ENCODE measurements around the gene POLR2E.
"Not testable (repeated sequence)": the region's sequence is repeated elsewhere in the genome, so short reads cannot be mapped to it uniquely, and the experiment has no call there.

The POLR2E gene

DNA sequence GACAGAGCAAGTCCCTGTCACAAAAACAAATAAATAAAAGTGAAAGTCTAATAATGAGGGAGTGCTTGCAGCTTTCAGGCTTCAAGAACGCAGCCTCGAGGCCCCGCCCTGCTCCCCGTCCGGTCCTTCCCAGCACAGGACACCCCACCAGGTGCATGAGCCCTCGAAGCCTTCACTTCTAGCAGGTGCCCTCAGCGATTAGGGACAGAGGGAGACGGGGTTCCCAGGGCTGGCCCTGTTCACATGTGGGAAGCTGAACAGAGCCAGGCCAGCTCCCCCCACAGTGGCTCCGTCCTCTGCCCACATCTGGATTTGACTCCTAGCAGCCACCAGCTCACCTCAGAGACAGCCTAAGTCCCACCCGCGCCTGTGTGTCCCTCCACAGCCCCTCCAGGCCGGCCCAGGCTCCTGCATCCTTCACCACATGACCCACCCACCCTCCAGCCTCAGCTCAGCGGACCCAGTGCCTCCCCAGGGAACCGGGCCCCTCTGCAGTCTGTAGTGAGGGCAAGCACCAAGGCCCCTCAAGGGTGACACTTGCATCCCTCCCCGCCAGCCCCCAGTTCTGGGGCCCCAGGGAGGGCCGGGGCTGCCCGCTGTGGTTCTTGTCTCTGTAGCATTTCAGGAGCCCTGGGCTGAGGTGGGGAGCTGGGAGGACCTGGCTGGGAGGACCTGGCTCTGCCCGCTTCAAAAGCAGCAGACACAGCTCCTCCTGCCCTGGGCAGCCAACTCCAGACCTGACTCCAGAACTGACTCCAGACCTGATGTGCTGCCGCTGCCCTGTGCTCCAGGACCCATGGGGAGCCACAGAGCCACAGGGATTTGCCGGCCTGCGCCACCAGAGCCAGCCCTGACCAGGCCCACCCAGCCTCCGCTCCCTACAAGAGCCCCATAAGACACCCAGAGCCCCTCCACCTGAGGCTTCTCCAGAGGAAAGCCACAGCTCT is 35.9 kb upstream of the POLR2E start:
- no peak for TF ChIP-seq EZH2 (IDR thresholded peaks at IDR 0.05)
- TF ChIP-seq POLR2AphosphoS5 (IDR thresholded peaks at IDR 0.05; ENCODE audit: borderline replicate concordance, low read depth, low read length) = no peak
- no peak for TF ChIP-seq FOXP2 (optimal IDR thresholded peaks at IDR 0.05; ENCODE audit: control extremely low read depth, extremely low read length, insufficient read depth)
- no peaks in the 10 kb centered on the region for H3K9me3 ChIP-seq (ENCODE audit: low read depth, low read length)
- no peak overlapping the region for H3K9ac ChIP-seq (ENCODE audit: insufficient read length)
- no peak for DNase-seq (ENCODE audit: low read depth, low spot score)
- no peak overlapping the region for H3K27ac ChIP-seq
- no peaks in the 10 kb centered on the region; the same call in 1 of the 2 replicates for H3K36me3 ChIP-seq (ENCODE audit: insufficient read depth, low read length)
- no peak overlapping the region for H3K4me3 ChIP-seq

DNA sequence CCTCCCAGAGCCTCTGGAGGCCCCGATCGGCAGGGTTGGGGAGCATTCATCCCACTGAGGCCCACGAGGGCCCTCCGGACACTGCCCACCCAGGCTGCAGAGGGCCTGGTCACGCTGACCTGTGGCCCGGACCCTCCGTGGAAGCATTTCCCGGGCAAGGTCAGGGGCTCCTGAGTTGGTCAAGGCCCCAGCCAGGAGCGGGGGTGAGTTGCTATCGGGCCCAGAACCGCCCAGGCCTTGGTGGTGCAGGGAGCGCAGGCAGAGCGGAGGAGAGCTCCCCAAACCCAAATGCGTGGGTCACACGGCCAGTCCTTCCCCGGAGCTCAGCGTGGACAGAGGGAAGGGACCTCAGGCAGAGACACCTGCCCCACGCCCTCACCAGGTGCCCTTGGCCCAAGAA is 34.4 kb upstream of the POLR2E start:
- Histone ChIP-seq H3K36me3 (ENCODE audit: insufficient read depth, low read length) (no peaks in the 10 kb centered on the region; the same call in 1 of the 2 replicates), H3K4me3 (no peak overlapping the region), H3K27ac (no peak overlapping the region), H3K9ac (ENCODE audit: insufficient read length) (no peak overlapping the region), H3K9me3 (ENCODE audit: low read depth, low read length) (no peaks in the 10 kb centered on the region)
- DNase-seq (ENCODE audit: low read depth, low spot score) = no peak
- TF ChIP-seq EZH2 (IDR thresholded peaks at IDR 0.05) (no peak), POLR2AphosphoS5 (IDR thresholded peaks at IDR 0.05; ENCODE audit: borderline replicate concordance, low read depth, low read length) (no peak), FOXP2 (optimal IDR thresholded peaks at IDR 0.05; ENCODE audit: control extremely low read depth, extremely low read length, insufficient read depth) (no peak)

DNA sequence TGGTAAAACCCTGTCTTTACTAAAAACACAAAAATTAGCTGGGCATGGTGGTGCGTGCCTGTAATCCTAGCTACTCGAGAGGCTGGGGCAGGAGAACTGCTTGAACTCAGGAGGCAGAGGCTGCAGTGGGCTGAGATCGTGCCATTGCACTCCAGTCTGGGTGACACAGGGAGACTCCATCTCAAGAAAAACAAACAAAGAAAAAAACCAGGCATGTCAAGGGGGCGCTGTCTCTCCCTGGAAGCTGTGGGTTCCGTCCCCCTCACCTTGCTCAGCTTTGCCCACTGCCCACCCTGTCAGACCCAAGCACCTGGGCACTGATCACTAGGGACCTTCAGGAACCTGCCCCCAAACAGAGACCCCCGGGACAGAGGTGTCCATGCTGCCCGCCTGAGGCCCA is 33.9 kb upstream of the POLR2E start:
- H3K9ac ChIP-seq (ENCODE audit: insufficient read length); H3K27ac ChIP-seq; H3K4me3 ChIP-seq; H3K36me3 ChIP-seq (ENCODE audit: insufficient read depth, low read length); H3K9me3 ChIP-seq (ENCODE audit: low read depth, low read length); DNase-seq (ENCODE audit: low read depth, low spot score): not testable (repeated sequence)

- no peaks in the 10 kb centered on the region for H3K9me3 ChIP-seq (ENCODE audit: low read depth, low read length)
- no peak overlapping the region for H3K27ac ChIP-seq
- peaks cover 7% of the 10 kb centered on the region; the same call in 1 of the 2 replicates for H3K36me3 ChIP-seq (ENCODE audit: insufficient read depth, low read length)
- no peak for TF ChIP-seq POLR2AphosphoS5 (IDR thresholded peaks at IDR 0.05; ENCODE audit: borderline replicate concordance, low read depth, low read length)
- no peak for TF ChIP-seq EZH2 (IDR thresholded peaks at IDR 0.05)
- TF ChIP-seq FOXP2 (optimal IDR thresholded peaks at IDR 0.05; ENCODE audit: control extremely low read depth, extremely low read length, insufficient read depth) = no peak
- DNase-seq (ENCODE audit: low read depth, low spot score) = no peak
- no peak overlapping the region for H3K9ac ChIP-seq (ENCODE audit: insufficient read length)
- H3K4me3 ChIP-seq = no peak overlapping the region
Measured at GRCh38 chr19:1128106-1128505, 32.9 kb upstream of the POLR2E start.

- no peak for TF ChIP-seq POLR2AphosphoS5 (IDR thresholded peaks at IDR 0.05; ENCODE audit: borderline replicate concordance, low read depth, low read length)
- TF ChIP-seq EZH2 (IDR thresholded peaks at IDR 0.05) = no peak
- TF ChIP-seq FOXP2 (optimal IDR thresholded peaks at IDR 0.05; ENCODE audit: control extremely low read depth, extremely low read length, insufficient read depth) = no peak
- Histone ChIP-seq H3K27ac (no peak overlapping the region), H3K9ac (ENCODE audit: insufficient read length) (no peak overlapping the region), H3K36me3 (ENCODE audit: insufficient read depth, low read length) (peaks cover 12% of the 10 kb centered on the region; the same call in 1 of the 2 replicates), H3K4me3 (no peak overlapping the region), H3K9me3 (ENCODE audit: low read depth, low read length) (no peaks in the 10 kb centered on the region)
- DNase-seq (ENCODE audit: low read depth, low spot score) = no peak
Measured at GRCh38 chr19:1126984-1127760, 32.0 kb upstream of the POLR2E start.

DNA sequence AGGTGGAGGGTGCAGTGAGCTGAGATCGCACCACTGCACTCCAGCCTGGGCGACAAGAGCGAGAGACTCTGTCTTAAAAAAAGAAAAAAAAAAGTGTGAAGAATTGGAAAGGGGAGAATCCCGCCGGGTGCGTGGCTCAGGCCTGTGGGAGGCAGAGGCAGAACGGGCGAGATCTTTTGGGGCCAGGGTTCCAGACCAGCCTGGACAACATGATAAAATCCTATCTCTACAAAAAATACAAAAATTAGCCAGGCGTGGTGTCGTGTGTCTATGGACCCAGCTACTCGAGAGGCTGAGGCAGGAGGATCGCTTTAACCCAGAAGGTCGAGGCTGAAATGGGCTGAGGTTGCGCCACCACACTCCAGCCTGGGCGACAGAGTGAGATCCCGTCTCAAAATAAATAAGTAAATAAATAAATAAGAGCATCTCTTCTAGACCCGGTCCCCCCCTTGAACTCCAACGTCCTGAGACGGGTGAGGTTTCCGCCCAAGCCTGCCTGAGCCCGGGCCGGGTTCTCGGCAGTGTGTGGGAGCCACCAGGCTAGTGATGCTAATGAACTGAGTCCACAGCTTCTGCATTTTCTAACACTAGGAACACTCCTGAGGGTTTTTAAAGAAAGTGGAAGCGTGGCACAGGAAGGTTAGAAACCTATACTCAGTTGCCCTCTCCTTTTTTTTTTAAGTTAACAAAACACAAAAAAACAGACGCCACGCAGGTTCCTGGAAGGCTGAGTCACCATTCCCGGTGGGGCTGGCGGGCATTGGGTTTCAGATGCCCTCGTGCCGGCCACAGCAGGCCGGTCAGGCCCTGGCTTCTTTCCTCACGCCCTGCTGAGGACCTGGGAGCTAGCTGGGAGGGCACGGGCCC is 30.7 kb upstream of the POLR2E start:
- no peak for DNase-seq (ENCODE audit: low read depth, low spot score)
- no peak overlapping the region for H3K9ac ChIP-seq (ENCODE audit: insufficient read length)
- H3K36me3 ChIP-seq (ENCODE audit: insufficient read depth, low read length) = peaks cover 12% of the 10 kb centered on the region; the same call in 1 of the 2 replicates
- H3K9me3 ChIP-seq (ENCODE audit: low read depth, low read length) = no peaks in the 10 kb centered on the region
- H3K4me3 ChIP-seq = no peak overlapping the region
- no peak overlapping the region for H3K27ac ChIP-seq
- TF ChIP-seq EZH2 (IDR thresholded peaks at IDR 0.05) (no peak), POLR2AphosphoS5 (IDR thresholded peaks at IDR 0.05; ENCODE audit: borderline replicate concordance, low read depth, low read length) (no peak), FOXP2 (optimal IDR thresholded peaks at IDR 0.05; ENCODE audit: control extremely low read depth, extremely low read length, insufficient read depth) (no peak)

DNA sequence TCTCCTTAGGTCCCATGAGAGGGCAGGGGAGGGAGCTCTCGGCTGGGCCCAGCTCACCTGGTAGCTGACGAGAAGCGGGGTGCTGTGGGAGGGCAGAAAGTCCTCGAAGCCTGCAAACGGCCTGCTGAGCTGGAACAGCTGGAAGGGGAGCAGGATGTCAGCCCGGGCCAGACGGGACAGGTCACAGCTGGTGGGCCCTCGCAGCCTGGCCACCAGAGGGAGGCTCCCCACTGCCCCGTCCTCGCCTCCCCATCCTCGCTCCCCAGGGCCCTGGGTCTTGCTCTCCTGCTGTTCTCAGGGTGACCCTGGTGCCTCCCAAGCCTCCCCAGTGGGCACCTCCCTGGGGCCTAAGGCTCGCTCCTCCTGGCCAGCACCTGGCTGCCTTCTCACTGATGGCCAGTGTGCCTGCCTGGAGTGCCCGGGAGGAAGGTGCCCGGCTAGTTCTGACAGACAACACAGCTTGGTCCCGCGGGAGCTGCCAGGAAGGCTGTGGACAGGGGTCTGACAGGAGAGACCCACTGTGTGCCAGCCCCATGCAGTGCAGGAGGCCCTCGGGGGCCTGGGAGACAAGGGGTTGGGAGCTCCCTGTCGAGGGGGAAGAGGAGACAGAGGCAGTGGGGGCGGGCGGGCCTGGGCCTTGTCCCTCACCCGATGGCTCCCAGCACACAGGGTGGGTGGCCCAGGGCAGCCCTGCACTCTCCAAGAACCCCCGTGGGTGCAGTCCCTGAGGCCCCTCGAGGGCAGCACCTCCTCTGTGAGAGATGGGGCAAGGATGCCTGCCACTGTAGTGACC is 28.9 kb upstream of the POLR2E start:
- no peak for DNase-seq (ENCODE audit: low read depth, low spot score)
- Histone ChIP-seq H3K9me3 (ENCODE audit: low read depth, low read length) (no peaks in the 10 kb centered on the region), H3K36me3 (ENCODE audit: insufficient read depth, low read length) (peaks cover 12% of the 10 kb centered on the region; the same call in 1 of the 2 replicates), H3K27ac (no peak overlapping the region), H3K4me3 (no peak overlapping the region), H3K9ac (ENCODE audit: insufficient read length) (no peak overlapping the region)
- no peak for TF ChIP-seq FOXP2 (optimal IDR thresholded peaks at IDR 0.05; ENCODE audit: control extremely low read depth, extremely low read length, insufficient read depth)
- TF ChIP-seq POLR2AphosphoS5 (IDR thresholded peaks at IDR 0.05; ENCODE audit: borderline replicate concordance, low read depth, low read length) = no peak
- TF ChIP-seq EZH2 (IDR thresholded peaks at IDR 0.05) = no peak

Data from SK-N-MC (cell line).